Bronchial epithelial cell (primary cell): Measurements from ENCODE around the gene PSEN1. TPM values are rescaled to one million over a fixed set of nuclear protein-coding genes. Genes with fewer than 3 reads are reported as not detected.

Experiments used
- DNase-seq: peaks from one replicate; pipeline ENCODE4 v3.0.0-alpha.2; 2010; ENCODE audit warnings: low read depth
- FAIRE-seq: peaks from 2 replicates; lab custom pipeline; 2011; peaks lifted over from hg19 to GRCh38; lab: Jason Lieb, UNC
- H3K27me3 ChIP-seq: 2 replicates; pipeline ENCODE4 v1.5.1; 2011; ENCODE audit warnings: low read length; ENCODE audit not compliant: control insufficient read depth, insufficient read depth
- H3K36me3 ChIP-seq: 2 replicates; pipeline ENCODE4 v1.5.1; 2011; ENCODE audit warnings: low read length; ENCODE audit not compliant: control insufficient read depth, insufficient read depth
- H3K4me3 ChIP-seq: 2 replicates; pipeline ENCODE4 v1.5.1; 2011; ENCODE audit warnings: mild to moderate bottlenecking, low read depth, low read length, control low read depth
- CTCF ChIP-seq: IDR thresholded peaks from 2 replicates; pipeline ENCODE4 v1.5.1; 2011; ENCODE audit warnings: mild to moderate bottlenecking, moderate library complexity, low read length, control low read depth, inconsistent platforms; ENCODE audit not compliant: insufficient read depth, severe bottlenecking
- total RNA-seq: library from RNA; depleted of rRNA; stranded (reverse); fragments of >200 nt; gene quantifications from 2 replicates; pipeline ENCODE4 v1.2.1, GENCODE V29; 2014

Gene PSEN1
- total RNA-seq, 1 donor from 2014 or later, result 86.1 TPM

- FAIRE-seq (no peak), DNase-seq (no peak)
- H3K4me3 ChIP-seq, result no peak overlapping the region
- no peak for TF ChIP-seq CTCF
- H3K36me3 ChIP-seq, result peaks cover 6% of the 10 kb centered on the region
- H3K27me3 ChIP-seq, result no peaks in the 10 kb centered on the region
Measured at GRCh38 chr14:73258845-73259611, 122.7 kb downstream of the PSEN1 start.

GRCh38 chr14:73259837-73260236 is 123.5 kb downstream of the PSEN1 start:
- no peak overlapping the region for H3K4me3 ChIP-seq
- H3K36me3 ChIP-seq, result peaks cover 8% of the 10 kb centered on the region
- no peaks in the 10 kb centered on the region for H3K27me3 ChIP-seq
- TF ChIP-seq CTCF, result no peak
- FAIRE-seq (no peak), DNase-seq (no peak)

GRCh38 chr14:73260574-73260973 is 124.3 kb downstream of the PSEN1 start:
- Histone ChIP-seq H3K4me3 (no peak overlapping the region), H3K36me3 (peaks cover 9% of the 10 kb centered on the region), H3K27me3 (no peaks in the 10 kb centered on the region)
- TF ChIP-seq CTCF, result no peak
- FAIRE-seq, result no peak
- DNase-seq, result no peak

- Histone ChIP-seq H3K27me3 (no peaks in the 10 kb centered on the region), H3K4me3 (no peak overlapping the region), H3K36me3 (peaks cover 10% of the 10 kb centered on the region)
- TF ChIP-seq CTCF, result no peak
- DNase-seq (no peak), FAIRE-seq (no peak)
Measured at GRCh38 chr14:73261075-73261474, 124.8 kb downstream of the PSEN1 start.

- FAIRE-seq, result no peak
- Histone ChIP-seq H3K4me3 (no peak overlapping the region), H3K27me3 (no peaks in the 10 kb centered on the region), H3K36me3 (peaks cover 10% of the 10 kb centered on the region)
- DNase-seq, result no peak
- TF ChIP-seq CTCF, result no peak
Measured at GRCh38 chr14:73261520-73262426, 125.5 kb downstream of the PSEN1 start.
